AG09309 (cell line): ENCODE data around the gene SHMT2.

Experiments
- DNase-seq: peaks from one replicate; pipeline ENCODE4 v3.0.0-alpha.2; 2010; ENCODE audit warnings: low read depth
- H3K4me3 ChIP-seq: 2 replicates; pipeline ENCODE4 v1.5.1; 2011; ENCODE audit warnings: mild to moderate bottlenecking, low read depth, low read length, moderate library complexity; ENCODE audit not compliant: control insufficient read depth
- CTCF ChIP-seq: IDR thresholded peaks from 2 replicates; pipeline ENCODE4 v1.5.1; 2011; ENCODE audit warnings: mild to moderate bottlenecking, low read depth, low read length, inconsistent platforms; ENCODE audit not compliant: insufficient read depth, control insufficient read depth; ENCODE audit errors: missing control alignments

Gene SHMT2

GRCh38 chr12:57196956-57197355 is 32.6 kb upstream of the SHMT2 start:
- no peak for DNase-seq
- H3K4me3 ChIP-seq, result no peak overlapping the region

GRCh38 chr12:57198329-57198728 is 31.2 kb upstream of the SHMT2 start:
- no peak for DNase-seq
- TF ChIP-seq CTCF, result no peak
- no peak overlapping the region for H3K4me3 ChIP-seq

More at GRCh38 chr12:57196956-57197355, 32.6 kb upstream of the SHMT2 start:
- no peak for TF ChIP-seq CTCF

DNA sequence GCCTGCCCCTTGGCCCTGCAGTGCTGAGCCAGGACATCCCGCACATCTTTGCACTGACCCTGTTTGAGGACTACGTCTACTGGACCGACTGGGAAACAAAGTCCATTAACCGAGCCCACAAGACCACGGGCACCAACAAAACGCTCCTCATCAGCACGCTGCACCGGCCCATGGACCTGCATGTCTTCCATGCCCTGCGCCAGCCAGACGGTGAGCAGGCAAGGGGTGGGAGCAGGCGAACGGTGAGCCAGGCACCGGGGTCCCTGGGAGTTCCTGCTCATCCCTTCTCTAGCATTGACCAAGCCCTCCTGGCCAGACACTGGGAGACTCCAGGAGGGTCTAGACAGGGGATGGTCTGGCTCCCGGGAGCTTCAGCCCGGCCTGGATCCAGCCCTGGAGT is 30.3 kb upstream of the SHMT2 start:
- no peak for DNase-seq
- H3K4me3 ChIP-seq, result no peak overlapping the region
- TF ChIP-seq CTCF, result no peak

- TF ChIP-seq CTCF, result no peak
- no peak overlapping the region for H3K4me3 ChIP-seq
- DNase-seq, result no peak
Observed at GRCh38 chr12:57200497-57200896, 29.0 kb upstream of the SHMT2 start.

DNA sequence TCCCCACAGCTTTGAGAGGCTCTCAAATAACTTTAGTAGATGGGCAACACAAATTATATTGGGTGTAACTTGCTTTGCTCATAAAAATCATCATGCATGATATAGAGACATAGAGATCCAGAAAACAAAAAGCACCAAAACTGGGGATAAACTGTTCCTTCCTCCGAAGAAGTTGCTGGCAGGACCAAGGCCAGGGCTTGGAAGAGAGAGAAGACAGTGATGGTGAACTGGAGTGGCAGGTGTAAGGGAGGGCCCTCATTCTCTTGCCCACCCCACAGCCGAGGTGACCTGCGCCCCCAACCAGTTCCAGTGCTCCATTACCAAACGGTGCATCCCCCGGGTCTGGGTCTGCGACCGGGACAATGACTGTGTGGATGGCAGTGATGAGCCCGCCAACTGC is 28.3 kb upstream of the SHMT2 start:
- no peak for TF ChIP-seq CTCF
- H3K4me3 ChIP-seq, result no peak overlapping the region
- no peak for DNase-seq

GRCh38 chr12:57201631-57202030 is 27.9 kb upstream of the SHMT2 start:
- DNase-seq, result no peak
- no peak for TF ChIP-seq CTCF
- H3K4me3 ChIP-seq, result no peak overlapping the region

DNA sequence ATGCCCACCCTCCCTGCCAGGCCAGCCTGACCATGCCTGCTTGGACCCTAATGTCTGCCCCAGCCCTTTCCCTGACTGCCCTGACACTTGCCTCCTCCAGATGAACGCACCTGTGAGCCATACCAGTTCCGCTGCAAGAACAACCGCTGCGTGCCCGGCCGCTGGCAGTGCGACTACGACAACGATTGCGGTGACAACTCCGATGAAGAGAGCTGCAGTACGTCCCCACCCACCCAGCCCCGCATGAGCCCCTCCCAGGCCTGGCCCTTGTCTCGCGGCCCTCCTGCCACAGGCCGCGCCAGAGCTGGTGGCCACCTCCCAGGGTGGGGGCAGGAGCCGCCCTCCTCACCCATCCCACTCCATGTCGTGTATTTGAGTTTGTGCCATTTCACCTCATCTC is 27.2 kb upstream of the SHMT2 start:
- no peak overlapping the region for H3K4me3 ChIP-seq
- no peak for DNase-seq
- no peak for TF ChIP-seq CTCF
